Fibroblast of lung (primary cell): ENCODE data around the gene BAG5. TPM values are rescaled to one million over a fixed set of nuclear protein-coding genes. Genes with fewer than 3 reads are reported as not detected.

Experiments
- DNase-seq, 2 donors: peaks; one replicate each; pipeline versions ENCODE4 v3.0.0 to v3.0.0-alpha.2; 2010; ENCODE audit warnings: low read depth in 2 of 2
- H2AFZ ChIP-seq: 2 replicates; pipeline ENCODE4 v1.5.1; 2012; ENCODE audit warnings: low read length, control low read depth, inconsistent platforms
- H3K27ac ChIP-seq: 2 replicates; pipeline ENCODE4 v1.5.1; 2011; ENCODE audit warnings: low read length, control low read depth; ENCODE audit not compliant: insufficient read depth
- H3K27me3 ChIP-seq: 2 replicates; pipeline ENCODE4 v1.5.1; 2011; ENCODE audit warnings: mild to moderate bottlenecking, low read length; ENCODE audit not compliant: control insufficient read depth, insufficient read depth
- H3K36me3 ChIP-seq: 2 replicates; pipeline ENCODE4 v1.5.1; 2011; ENCODE audit warnings: low read length; ENCODE audit not compliant: control insufficient read depth, insufficient read depth
- H3K4me1 ChIP-seq: 2 replicates; pipeline ENCODE4 v1.5.1; 2011; ENCODE audit warnings: low read length; ENCODE audit not compliant: control insufficient read depth, insufficient read depth; ENCODE audit errors: extremely low read depth
- H3K4me2 ChIP-seq: 2 replicates; pipeline ENCODE4 v1.5.1; 2011; ENCODE audit warnings: low read length, control low read depth; ENCODE audit not compliant: insufficient read depth; ENCODE audit errors: extremely low read depth
- H3K4me3 ChIP-seq, 4 experiments: fragments of 200-600 bp in 1 of 4; sonication (generic) in 1 of 4; replicated peaks in 1 of 4; 2 replicates each; pipeline ENCODE4 v1.5.1; 2011 to 2016; ENCODE audit warnings: low read length in 4 of 4, low read depth in 3 of 4, mild to moderate bottlenecking in 3 of 4, control low read depth in 2 of 4, inconsistent platforms in 1 of 4, mixed read lengths in 1 of 4; ENCODE audit not compliant: insufficient read depth in 1 of 4; ENCODE audit errors: control extremely low read depth in 1 of 4
- H3K79me2 ChIP-seq: 2 replicates; pipeline ENCODE4 v1.5.1; 2012; ENCODE audit warnings: mild to moderate bottlenecking, low read length, inconsistent platforms; ENCODE audit not compliant: control insufficient read depth, insufficient read depth
- H3K9ac ChIP-seq: 2 replicates; pipeline ENCODE4 v1.5.1; 2011; ENCODE audit warnings: mild to moderate bottlenecking, low read length, control low read depth; ENCODE audit not compliant: insufficient read depth
- H3K9me3 ChIP-seq: 2 replicates; pipeline ENCODE4 v1.5.1; 2012; ENCODE audit warnings: low read depth, low read length; ENCODE audit not compliant: control insufficient read depth, insufficient read depth
- H4K20me1 ChIP-seq: 2 replicates; pipeline ENCODE4 v1.5.1; 2011; ENCODE audit warnings: low read length; ENCODE audit not compliant: control insufficient read depth, insufficient read depth; ENCODE audit errors: extremely low read depth
- CTCF ChIP-seq, 2 donors: IDR thresholded peaks in 1 of 2; conservative IDR thresholded peaks in 1 of 2; 1 replicate in 1 of 2; 2 replicates in 1 of 2; pipeline ENCODE4 v1.5.1; 2011 to 2012; ENCODE audit warnings: low read length in 2 of 2, control low read depth in 1 of 2, inconsistent platforms in 1 of 2, low read depth in 1 of 2, mild to moderate bottlenecking in 1 of 2
- EZH2 ChIP-seq: IDR thresholded peaks from 2 replicates; pipeline ENCODE4 v1.5.1; 2012; ENCODE audit warnings: low read length, control low read depth, mild to moderate bottlenecking; ENCODE audit errors: missing control alignments
- polyA plus RNA-seq, 2 donors: library from polyadenylated mRNA; depleted of rRNA in 1 of 2; stranded (reverse) in 1 of 2; unstranded in 1 of 2; fragments of >200 nt; gene quantifications; 2 replicates each; pipeline ENCODE4 v1.2.1, GENCODE V29; 2011 to 2012; ENCODE audit warnings: missing spikeins in 1 of 2
- total RNA-seq: library from RNA; depleted of rRNA; stranded (reverse); fragments of >200 nt; gene quantifications from 2 replicates; pipeline ENCODE4 v1.2.1, GENCODE V29; 2014

BAG5 gene
- total and polyA plus RNA-seq, 2 donors (not counting 1 experiment from before 2014, with no cell fraction given), result 14.9 to 25.8 TPM

GRCh38 chr14:103528587-103529382 is 33.7 kb downstream of the BAG5 start, which contains the start of gene TRMT61A:
TRMT61A (plus strand) TSS chr14:103529196; CDS start chr14:103529979, 783 bp downstream.
- peak; percentile 87 to 97 for DNase-seq
- Histone ChIP-seq H4K20me1 (no peaks in the 10 kb centered on the region), H2AFZ (peak within 1 kb of the TSS; percentile 29), H3K4me3 (peak within 1 kb of the TSS; percentile 53 to 92 (median 82)), H3K4me1 (peaks cover 15% of the 10 kb centered on the region), H3K79me2 (peaks cover 27% of the 10 kb centered on the region), H3K36me3 (no peaks in the 10 kb centered on the region), H3K9me3 (no peaks in the 10 kb centered on the region), H3K4me2 (peak within 1 kb of the TSS; percentile 98), H3K27me3 (no peaks in the 10 kb centered on the region), H3K9ac (peak within 1 kb of the TSS; percentile 71), H3K27ac (peak within 1 kb of the TSS; percentile 87)
- no peak for TF ChIP-seq EZH2
- no peak for TF ChIP-seq CTCF (conservative IDR thresholded peaks at IDR 0.05 in 1 of 2, IDR thresholded peaks at IDR 0.05 in 1 of 2; ENCODE audit: low read depth in 1 of 2, low read length in 2 of 2)

- Histone ChIP-seq H3K4me1 (peaks cover 15% of the 10 kb centered on the region), H3K9ac (peak overlapping the region; percentile 68), H4K20me1 (no peaks in the 10 kb centered on the region), H3K36me3 (no peaks in the 10 kb centered on the region), H3K4me2 (peak overlapping the region; percentile 34), H3K4me3 (peak overlapping the region; percentile 17 to 56 (median 40)), H2AFZ (peak overlapping the region; percentile 21), H3K79me2 (peaks cover 27% of the 10 kb centered on the region), H3K9me3 (no peaks in the 10 kb centered on the region), H3K27ac (peak overlapping the region; percentile 87), H3K27me3 (no peaks in the 10 kb centered on the region)
- DNase-seq, result peak in 1 of 2 donors; percentile 39
- TF ChIP-seq CTCF (conservative IDR thresholded peaks at IDR 0.05 in 1 of 2, IDR thresholded peaks at IDR 0.05 in 1 of 2; ENCODE audit: low read depth in 1 of 2, low read length in 2 of 2) (no peak), EZH2 (no peak)
Measured at GRCh38 chr14:103528146-103528586, 34.3 kb downstream of the BAG5 start.

GRCh38 chr14:103527408-103528145 is 34.9 kb downstream of the BAG5 start:
- H3K4me2 ChIP-seq, result peak overlapping the region; percentile 34
- H3K9me3 ChIP-seq, result no peaks in the 10 kb centered on the region
- H3K4me3 ChIP-seq, result no peak overlapping the region
- H3K36me3 ChIP-seq, result no peaks in the 10 kb centered on the region
- peak overlapping the region; percentile 87 for H3K27ac ChIP-seq
- H3K79me2 ChIP-seq, result peaks cover 27% of the 10 kb centered on the region
- no peak for TF ChIP-seq EZH2
- TF ChIP-seq CTCF (conservative IDR thresholded peaks at IDR 0.05 in 1 of 2, IDR thresholded peaks at IDR 0.05 in 1 of 2; ENCODE audit: low read depth in 1 of 2, low read length in 2 of 2), result no peak
- peaks cover 15% of the 10 kb centered on the region for H3K4me1 ChIP-seq
- no peak for DNase-seq
- no peak overlapping the region for H2AFZ ChIP-seq
- H4K20me1 ChIP-seq, result no peaks in the 10 kb centered on the region
- no peak overlapping the region for H3K9ac ChIP-seq
- H3K27me3 ChIP-seq, result no peaks in the 10 kb centered on the region
